Measurements from ENCODE around the gene SYNPO2L. TPM values are rescaled to one million over a fixed set of nuclear protein-coding genes. Genes with fewer than 3 reads are reported as not detected.

Gene SYNPO2L
- total and polyA plus RNA-seq, 9 of the 15 experiments (the other 6 are each of a cell fraction or from before 2014, with no cell fraction given) = 0.03 to 0.07 TPM; not detected in 7

GRCh38 chr10:73646598-73647041 lies 9.2 kb downstream of the SYNPO2L start:
- Histone ChIP-seq H4K20me1 (replicated peaks; ENCODE audit: control insufficient read depth, insufficient read depth, low read length) (no peaks in the 10 kb centered on the region; the same call in 1 of the 2 replicates), H3K4me1 (replicated peaks in 1 of 2; ENCODE audit: control insufficient read depth in 2 of 2, insufficient read depth in 2 of 2, low read length in 2 of 2) (peaks cover 35 to 38% of the 10 kb centered on the region in 2 experiments), H3K9me3 (replicated peaks; ENCODE audit: control insufficient read depth, insufficient read depth, low read depth, low read length) (no peaks in the 10 kb centered on the region), H3K27ac (ENCODE audit: extremely low read depth, low read depth, low read length) (no peak overlapping the region), H3K9me1 (ENCODE audit: control insufficient read depth, insufficient read depth, low read length) (no peaks in the 10 kb centered on the region), H3K4me2 (ENCODE audit: insufficient read depth, low read length) (no peak overlapping the region), H3K27me3 (ENCODE audit: control insufficient read depth in 2 of 2, insufficient read depth in 2 of 2, low read length in 2 of 2) (peaks cover under 1 to 3% of the 10 kb centered on the region in 2 experiments; a peak in 2 of 5 replicates), H3K36me3 (ENCODE audit: control insufficient read depth, insufficient read depth, low read length) (no peaks in the 10 kb centered on the region), H3K4me3 (no peak overlapping the region), H2AFZ (ENCODE audit: low read depth, low read length) (no peak overlapping the region; the same call in 1 of the 2 replicates), H3K79me2 (ENCODE audit: control insufficient read depth, insufficient read depth, low read length) (no peaks in the 10 kb centered on the region), H3K9ac (ENCODE audit: insufficient read depth in 1 of 2, low read depth in 2 of 2, low read length in 2 of 2) (peak overlapping the region in 1 of 2 experiments; percentile 62; a peak in 2 of 4 replicates)
- ChIA-PET POLR2A (interaction anchor here (0.6 to 1.0 kb wide), 3 partner anchors 21 to 400 kb away, joined by 3 to 4 read pairs (median 3); partner anchors contain the start of gene DNAJC9), CTCF (ENCODE audit: low intra/inter-chr PET ratio) (no interaction called here)
- FAIRE-seq = no peak
- in situ Hi-C loops (cut with MboI) (no loop called here), intact Hi-C loops (cut with micrococcal nuclease) (loop anchor here (10.0 kb wide), 1 partner anchor 242 kb away; no protein-coding TSS in a partner anchor)
- DNase-seq (ENCODE audit: extremely low read depth in 1 of 4, low spot score in 3 of 4) = no peak
- TF ChIP-seq THRAP3 (IDR thresholded peaks at IDR 0.05; ENCODE audit: borderline replicate concordance) (no peak), FOXK1 (CRISPR knock-in tag; IDR thresholded peaks at IDR 0.05; ENCODE audit: borderline replicate concordance) (no peak), SIN3B (IDR thresholded peaks at IDR 0.05; ENCODE audit: low read depth) (no peak), SREBF2 (CRISPR knock-in tag; IDR thresholded peaks at IDR 0.05) (no peak), NONO (IDR thresholded peaks at IDR 0.05; ENCODE audit: low read depth in 2 of 2, low read length in 1 of 2) (no peak), TEAD1 (CRISPR knock-in tag; IDR thresholded peaks at IDR 0.05) (no peak), GABPA (tag; conservative IDR thresholded peaks at IDR 0.05; ENCODE audit: low read depth) (no peak), SIN3A (IDR thresholded peaks at IDR 0.05; ENCODE audit: borderline replicate concordance in 2 of 2, control insufficient read depth in 1 of 2, low read depth in 2 of 2, low read length in 2 of 2) (no peak), FOXA1 (IDR thresholded peaks at IDR 0.05; ENCODE audit: borderline replicate concordance) (no peak), MLLT1 (IDR thresholded peaks at IDR 0.05) (no peak), ZNF764 (CRISPR knock-in tag; IDR thresholded peaks at IDR 0.05; ENCODE audit: low read depth) (no peak), ZNF589 (CRISPR knock-in tag; IDR thresholded peaks at IDR 0.05; ENCODE audit: low read depth) (no peak), ZNF212 (CRISPR knock-in tag; IDR thresholded peaks at IDR 0.05) (no peak), BDP1 (IDR thresholded peaks at IDR 0.05; ENCODE audit: insufficient read depth, insufficient read length) (no peak), IRF1 (CRISPR knock-in tag; IDR thresholded peaks at IDR 0.05; ENCODE audit: borderline replicate concordance) (no peak), STAT5B (CRISPR knock-in tag; IDR thresholded peaks at IDR 0.05) (no peak)
- BruUV-seq (replicated peaks) = no TSS peak
- ATAC-seq = no peak
- WGBS (ENCODE audit: insufficient coverage, low coverage, missing lambda C conversion rate) = 77% methylated on average over 9 of the region's 9 CpGs
